Hindlimb muscle (tissue), 1 donor: ENCODE results near the gene GPI. TPM values are rescaled to one million over a fixed set of nuclear protein-coding genes. Genes with fewer than 3 reads are reported as not detected.

Source experiments
- DNase-seq: peaks from one replicate; pipeline ENCODE4 v3.0.0-alpha.2; 2013
- polyA plus RNA-seq: library from polyadenylated mRNA; unstranded; fragments of 120-200 nt; gene quantifications from one replicate; pipeline ENCODE4 v1.2.1, GENCODE V29; 2013; ENCODE audit not compliant: insufficient read length

The GPI gene
- polyA plus RNA-seq, 1 donor, result 201 TPM

DNA sequence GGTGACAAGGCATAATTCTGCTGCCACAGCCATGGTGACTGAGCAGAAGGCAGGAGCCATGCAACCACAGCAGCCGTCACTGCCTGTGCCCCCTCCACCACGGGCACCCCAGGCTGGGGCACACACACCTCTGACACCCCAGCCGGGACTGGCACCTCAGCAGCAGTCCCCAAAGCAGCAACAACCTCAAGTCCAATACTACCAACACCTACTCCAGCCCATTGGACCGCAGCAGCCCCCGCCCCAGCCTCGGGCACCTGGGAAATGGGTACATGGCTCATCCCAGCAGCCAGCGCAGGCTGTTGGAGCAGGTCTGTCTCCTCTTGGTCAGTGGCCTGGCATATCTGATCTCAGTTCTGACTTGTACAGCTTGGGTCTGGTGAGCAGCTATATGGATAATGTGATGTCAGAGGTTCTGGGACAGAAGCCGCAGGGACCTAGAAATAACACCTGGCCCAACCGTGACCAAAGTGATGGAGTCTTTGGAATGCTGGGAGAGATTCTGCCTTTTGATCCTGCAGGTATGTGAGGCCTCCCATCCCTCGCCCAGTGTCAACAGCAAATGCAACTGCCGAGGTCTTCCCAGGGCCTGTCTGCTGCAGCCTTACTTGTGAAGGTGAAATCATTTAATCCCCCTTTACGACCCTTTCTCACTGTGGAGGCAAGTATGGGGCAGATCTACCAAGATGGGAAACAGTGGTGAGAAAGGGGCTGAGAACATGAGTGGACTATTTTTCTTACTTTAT, 22.9 kb upstream of the GPI start:
- DNase-seq, result no peak

DNA sequence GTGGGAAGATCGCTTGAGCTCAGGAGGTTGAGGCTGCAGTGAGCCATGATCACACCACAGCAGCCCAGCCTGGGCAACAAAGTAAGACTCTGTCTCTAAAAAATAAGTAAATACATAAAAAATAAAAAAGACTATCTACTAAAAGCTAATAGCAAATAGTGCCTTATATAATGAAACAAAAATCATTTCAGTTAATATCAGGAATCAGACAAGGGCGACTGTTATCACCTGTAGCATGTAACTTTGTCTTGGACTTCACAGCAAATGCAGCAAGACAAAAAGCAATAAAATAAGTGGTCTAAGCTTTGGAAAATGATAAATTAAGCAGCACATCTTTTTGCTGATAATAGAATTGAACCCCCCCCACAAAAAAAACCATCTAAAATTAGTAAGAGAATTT, 21.2 kb upstream of the GPI start:
- DNase-seq, result no peak

DNA sequence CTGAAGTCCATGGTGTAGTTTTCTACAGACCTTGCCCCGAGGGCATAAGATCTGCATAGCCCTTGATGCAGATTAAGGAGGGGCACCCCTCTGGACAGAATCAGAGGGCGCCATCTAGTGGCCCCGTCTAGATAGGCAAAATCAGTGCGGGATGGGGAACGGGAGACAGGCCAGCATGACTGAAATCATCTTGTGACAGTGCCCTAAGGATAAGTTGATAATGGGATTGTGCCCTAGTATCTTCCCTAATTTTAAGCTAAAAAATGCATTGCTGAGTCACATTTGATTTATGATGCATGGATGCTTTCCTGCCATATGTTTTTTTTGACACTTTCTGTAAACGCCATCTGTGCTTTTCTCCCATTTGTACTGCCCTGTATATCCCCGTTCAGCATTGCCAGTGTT, 19.0 kb upstream of the GPI start:
- DNase-seq, result no peak

DNA sequence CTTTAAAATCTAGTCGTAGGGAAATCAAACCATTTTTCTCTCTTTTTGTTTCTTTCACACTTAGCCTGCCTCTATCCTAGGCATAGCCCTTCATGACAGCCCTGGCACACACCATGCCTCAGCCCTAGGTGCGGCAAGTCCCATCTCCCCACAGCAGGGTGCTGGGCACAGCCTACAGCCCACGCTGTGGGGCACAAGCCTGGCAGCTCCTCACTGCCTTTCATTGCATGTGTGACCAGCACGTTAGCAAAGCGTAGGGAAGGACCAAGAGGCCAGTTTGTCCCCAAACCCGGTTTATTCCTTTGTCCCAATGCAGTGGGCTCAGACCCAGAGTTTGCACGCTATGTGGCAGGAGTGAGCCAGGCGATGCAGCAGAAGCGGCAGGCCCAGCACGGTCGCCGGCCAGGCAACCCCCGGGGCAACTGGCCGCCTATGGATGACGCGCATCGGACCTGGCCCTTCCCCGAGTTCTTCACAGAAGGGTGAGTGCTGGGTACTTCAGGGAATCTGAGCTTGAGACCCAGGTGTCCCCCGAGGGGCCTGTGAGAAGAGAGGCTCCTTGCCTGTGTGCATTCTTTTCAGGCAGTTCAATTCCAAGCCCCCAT, 17.3 kb upstream of the GPI start:
- no peak for DNase-seq

DNA sequence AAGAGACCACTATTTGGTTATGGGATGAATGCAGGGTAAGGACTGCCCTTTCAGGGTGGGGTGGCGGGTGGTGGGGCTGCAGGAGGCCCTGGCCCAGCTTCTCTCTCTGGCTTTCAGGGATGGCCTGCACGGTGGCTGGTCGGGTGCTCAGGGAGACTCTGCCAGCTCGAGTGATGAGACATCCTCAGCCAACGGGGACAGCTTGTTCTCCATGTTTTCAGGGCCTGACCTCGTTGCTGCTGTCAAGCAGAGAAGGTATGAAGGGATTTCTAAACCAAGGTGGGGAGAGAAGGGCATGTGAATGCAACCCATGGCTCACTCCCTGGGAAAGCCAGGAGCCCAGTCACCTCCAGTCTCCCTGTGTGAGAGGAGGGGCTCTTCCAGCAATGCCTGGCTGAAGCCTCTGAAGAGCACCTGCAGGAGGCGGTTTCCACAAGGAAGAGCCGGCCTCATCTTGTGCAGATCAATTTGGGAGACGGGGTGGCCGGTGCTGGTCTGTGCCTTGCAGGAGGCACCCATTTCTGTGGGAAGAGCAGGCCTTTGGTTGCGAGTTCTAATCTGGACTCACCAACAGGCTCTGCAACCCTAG, 16.0 kb upstream of the GPI start:
- DNase-seq, result no peak

DNA sequence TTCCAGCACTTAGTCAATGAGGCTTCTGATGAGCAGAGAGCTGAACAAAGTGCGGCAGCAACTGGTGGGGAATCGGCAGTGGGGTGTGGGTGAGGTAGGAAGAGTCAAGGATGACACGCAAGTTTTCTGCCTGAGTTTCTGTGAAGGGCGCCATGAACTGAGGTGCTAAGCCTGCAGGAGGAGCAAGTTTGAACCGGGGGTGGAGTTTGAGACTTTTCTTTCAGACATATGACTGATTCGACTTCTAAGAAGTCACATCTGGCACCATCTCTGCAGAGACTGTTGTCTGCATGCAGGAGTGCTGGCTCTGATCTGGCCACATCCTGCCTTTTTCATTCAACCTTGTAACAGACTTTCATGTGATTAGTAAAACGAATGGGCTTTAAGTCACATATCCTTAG, 14.8 kb upstream of the GPI start:
- DNase-seq, result no peak

DNA sequence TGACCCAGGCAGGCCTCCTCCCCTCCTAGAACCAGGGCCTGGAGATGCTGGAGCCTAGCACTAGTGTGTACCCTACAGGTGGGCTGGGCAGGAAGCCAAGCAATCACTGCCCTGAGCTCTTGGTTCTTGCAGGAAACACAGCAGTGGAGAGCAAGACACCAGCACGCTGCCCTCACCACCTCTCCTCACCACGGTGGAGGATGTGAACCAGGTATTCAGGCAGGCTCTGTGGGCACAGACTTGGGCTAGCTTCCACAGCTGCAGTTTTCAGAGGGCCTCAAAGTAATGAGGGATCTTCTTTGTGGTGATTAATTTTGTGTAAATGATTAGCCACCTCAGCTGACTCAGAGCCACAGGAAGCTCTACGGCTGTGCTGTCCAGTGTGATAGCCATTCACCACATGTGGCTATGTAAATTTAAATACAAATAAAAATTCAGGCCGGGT, 13.6 kb upstream of the GPI start:
- no peak for DNase-seq

DNA sequence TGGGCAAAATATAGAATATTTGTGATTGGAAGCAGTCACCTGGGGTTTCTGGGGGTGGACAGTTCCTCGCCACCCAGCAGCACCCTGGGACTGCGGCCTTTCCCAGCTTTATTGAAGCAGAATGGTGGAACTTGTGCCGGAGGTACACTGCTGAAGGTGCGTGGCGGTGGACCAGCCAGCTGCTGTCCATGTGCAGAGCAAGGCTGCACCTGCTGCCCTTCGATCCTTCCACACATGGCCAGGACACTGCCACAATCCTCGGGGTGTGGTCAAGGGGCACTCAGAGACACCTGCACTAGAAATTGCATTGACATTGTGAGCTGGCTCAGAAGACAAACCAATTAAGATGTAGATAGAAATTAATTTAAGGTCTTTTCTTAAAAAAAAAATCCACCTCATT, 11.4 kb upstream of the GPI start:
- no peak for DNase-seq

DNA sequence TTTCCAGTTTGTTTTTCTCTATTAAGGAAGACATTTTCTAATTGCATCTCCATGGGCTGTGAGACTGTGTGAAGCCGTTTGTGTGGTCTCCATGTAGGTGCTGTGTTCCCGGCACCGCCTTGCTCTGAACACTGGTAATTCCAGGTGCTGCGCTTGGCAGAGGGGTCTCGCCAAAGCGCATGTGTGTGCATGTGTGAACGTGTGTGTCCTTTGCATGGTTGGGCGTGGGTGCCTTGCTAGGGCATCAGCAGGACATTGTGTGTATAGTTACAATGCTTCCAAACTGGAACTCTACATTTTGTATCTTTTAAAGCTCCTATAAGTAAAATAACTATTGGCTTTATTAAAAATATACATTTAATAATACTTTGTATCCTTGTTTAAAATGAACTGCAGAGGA, 9.8 kb upstream of the GPI start:
- DNase-seq, result no peak

DNA sequence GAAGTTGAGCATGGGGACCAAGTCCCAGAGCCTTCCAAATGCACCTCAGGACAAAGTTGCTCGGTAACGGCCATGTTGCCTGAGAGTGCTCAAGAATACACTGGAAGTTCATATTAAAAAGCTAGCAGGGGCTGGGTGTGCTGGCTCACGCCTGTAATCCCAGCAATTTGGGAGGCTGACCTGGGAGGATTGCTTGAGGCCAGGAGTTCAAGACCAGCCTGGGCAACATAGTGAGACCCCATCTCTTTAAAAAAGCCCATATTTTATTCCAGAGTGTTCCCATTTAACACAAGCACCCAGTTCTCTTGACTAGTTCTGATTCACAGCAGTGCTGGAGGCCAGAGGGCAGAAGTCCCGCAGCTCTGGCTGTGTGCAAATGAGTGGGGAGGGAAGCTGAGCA, 8.1 kb upstream of the GPI start:
- DNase-seq, result no peak

DNA sequence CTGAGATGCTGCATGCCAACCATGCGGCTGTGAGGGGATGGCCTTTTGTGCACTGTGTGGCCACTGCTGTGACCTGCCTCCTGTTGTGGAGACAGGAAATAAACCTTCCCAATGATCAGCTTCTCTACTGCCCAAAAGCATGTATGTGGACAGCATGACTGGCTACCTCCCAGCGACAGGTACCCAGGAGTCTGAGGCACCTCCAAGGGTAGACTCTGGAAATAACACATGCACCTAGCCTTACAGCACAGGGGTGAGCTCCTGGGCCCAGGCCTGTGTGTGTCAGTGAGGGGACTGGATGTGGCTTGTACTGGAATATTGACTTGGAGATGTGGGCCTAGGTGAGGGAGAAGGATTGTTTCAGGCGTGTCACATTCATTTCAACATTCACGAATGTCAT, 7.6 kb upstream of the GPI start:
- DNase-seq, result no peak

DNA sequence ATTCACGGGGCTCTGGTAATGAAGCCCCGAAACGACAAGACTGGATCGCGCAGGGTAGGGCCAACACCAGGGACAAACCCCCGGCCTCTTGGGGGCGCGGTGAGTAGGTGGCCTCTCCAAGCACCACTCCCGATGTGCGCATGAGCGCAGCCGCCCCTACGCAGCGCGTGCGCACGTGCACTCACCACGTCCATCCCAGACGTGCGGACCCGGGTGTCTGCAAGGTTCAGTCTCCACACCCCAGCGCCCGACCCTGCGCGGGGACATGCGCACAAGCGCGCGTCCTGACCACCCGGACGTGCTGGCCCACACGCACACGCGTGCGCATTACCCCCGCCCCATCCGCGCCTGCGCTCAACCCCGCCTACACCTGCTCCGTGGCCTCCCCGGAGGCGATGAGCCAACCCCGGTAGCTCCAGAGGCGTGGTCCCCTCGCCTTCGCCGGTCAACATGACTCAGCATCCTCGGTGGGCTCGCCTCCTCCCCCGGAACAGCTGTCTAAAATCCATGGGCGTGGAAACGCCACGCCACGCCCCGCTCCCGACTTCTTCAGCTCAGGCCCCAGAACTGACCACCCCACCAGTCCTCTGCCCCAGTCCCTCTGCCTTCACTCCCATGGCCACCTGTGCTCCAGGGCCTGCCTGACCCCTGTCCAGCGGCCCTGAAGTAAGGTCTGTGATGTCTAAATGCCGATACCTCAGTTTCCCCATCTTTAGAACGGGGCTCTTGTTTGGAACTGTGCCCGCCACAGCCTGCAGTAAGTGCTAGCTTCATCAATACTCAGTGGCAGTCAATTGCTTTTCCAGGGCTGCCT, 5.6 kb upstream of the GPI start:
- DNase-seq, result peak; percentile 98

DNA sequence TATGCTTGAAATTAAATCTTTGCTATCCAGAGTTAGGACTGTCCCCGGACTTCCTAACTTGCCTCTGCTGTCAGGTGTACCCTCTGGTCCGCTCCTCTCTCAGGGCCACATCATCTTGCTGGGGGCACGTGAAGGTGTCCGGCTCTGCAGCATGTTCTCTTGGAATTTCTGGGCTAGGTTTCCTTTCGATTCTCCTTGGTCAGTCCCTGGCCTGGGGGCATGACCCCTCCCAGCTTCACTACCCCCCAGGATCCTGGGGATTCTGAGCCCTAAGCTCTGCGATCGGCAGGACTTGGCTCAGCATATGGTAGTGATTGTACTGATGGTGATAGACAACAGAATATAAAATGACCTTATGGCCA, 5.1 kb upstream of the GPI start:
- no peak for DNase-seq

DNA sequence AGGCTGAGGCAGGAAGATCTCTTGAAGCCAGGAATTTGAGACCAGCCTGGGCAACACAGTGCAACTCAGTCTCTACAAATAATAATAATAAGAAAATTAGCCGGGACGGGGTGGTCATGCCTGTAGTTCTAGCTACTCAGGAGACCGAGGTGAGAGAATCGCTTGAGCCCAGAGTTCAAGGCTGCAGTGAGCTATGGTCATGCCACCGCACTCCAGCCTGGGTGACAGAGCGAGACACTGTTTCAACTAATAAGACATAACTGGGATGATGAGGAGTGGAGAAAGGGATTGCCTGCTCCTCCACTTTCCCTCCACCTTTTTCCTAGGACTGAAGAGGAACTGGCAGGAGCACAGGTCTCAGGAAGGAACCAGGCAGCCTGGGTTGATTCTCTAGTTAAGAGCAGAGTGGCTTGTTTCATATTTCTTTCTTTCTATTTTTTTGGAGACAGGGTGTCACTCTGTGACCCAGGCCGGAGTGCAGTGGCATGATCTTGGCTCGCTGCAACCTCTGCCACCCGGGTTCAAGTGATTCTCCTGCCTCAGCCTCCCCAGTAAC, 4.6 kb upstream of the GPI start:
- DNase-seq, result no peak

DNA sequence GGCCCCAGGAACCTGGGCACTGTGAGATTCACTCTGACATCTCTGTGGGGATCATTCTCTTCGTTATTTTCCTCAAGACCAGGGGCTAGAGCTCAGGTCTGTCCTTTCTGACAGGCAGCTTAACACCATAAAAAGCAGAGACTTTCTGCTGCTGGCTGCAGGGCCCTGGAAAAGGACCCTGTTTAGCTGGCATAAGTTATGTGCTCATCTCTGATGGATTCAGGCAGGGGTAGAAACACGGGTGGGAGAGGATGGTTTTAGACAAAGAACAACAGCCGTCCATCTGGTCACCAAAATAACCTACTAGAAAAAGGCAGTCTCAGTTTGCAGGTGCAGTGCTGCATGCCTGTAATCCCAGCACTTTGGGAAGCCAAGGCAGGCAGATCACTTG, 2.3 kb upstream of the GPI start:
- no peak for DNase-seq

DNA sequence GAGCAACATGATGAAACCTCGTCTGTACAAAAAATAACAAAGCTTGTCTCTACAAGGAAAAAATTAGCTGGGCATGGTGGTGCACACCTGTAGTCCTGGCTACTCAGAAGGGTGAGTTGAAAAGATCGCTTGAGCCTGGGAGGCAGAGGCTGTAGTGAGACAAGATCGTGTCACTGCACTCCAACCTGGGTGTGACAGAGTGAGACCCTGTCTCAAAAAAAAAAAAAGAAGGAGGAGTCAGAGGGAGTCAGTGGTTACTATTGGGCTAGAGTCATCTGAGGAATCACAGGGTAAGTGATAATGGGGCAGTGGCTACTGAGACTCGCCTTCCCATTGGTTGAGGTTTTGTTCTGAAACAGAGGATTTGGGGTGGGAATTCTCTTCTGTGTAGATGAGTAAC, 1.9 kb upstream of the GPI start:
- no peak for DNase-seq

DNA sequence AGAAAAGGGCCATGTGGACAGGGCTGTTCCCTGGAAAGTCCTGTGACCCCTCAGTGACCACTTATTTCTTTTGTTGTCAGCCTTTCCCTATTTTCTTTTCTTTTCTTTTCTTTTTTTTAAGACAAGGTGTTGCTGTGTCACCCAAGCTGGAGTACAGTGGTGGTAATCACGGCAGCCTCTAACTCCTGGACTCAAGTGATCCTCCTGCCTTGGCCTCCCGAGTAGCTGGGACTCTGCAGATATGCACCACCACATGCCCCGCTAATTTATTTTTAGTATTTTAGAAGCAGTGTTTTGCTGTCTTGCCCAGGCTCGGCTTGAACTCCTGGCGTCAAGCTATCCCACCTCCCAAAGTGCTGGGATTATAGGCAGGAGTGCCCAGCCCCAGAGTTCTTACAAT, 1.1 kb upstream of the GPI start:
- DNase-seq, result no peak

DNA sequence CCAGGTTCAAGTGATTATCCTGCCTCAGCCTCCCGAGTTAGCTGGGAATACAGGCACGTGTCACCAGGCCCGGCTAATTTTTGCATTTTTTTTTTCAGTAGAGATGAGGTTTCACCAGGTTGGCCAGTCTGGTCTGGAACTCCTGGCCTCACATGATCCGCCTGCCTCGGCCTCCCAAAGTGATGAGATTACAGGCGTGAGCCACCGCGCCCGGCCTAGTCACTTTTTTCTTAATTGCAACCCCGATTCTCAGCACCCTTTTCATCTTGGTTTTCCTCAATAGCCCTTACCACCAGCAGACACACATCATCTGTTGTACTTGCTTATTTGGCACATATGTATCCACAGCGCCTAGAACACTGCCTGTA, 550 bp upstream of the GPI start:
- no peak for DNase-seq

DNA sequence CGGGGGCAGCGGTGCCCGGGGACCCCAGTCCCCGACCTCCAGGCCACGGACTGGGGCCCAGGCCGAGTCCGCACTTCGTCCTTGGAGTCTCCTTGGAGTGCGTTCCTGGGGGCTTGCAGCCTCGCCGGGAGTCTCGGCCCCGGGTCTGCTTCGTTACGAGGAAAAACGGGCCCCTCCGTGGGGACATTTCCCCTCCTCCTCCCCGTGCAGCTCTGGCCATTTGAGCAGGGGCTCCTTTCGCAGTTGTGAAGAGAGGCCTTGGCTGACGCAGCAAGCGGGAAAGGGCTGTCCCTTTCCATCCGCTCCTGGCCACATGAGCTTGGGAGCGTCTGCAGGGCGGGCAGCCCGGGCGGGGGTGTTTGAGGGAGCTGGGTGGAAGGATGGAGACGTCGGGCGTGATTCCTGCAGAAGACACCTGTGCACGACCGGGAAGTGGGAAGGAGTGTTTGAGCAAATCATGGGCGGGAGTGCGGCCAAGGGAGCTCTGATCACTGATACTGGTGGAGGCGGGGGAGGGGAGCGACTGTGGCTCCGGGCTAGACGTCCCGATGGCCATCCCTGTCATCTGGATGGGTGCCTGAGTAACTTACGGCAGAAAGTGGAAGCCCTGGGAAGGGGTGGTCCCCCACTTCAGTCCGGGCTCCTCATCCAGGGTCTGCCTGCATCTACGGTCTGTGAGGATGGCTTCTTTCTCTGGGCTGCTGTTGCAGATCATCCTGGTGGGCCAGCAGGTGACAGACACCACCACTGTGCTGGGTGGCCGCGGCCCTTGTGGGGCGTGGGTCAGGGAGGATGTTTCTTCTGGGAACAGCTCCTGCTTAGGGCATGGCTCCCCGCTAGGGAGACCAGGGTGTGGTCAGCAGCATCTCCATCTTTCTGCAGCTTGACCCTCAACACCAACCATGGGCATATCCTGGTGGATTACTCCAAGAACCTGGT, 736 bp downstream of the GPI start:
- peak; percentile 44 for DNase-seq

DNA sequence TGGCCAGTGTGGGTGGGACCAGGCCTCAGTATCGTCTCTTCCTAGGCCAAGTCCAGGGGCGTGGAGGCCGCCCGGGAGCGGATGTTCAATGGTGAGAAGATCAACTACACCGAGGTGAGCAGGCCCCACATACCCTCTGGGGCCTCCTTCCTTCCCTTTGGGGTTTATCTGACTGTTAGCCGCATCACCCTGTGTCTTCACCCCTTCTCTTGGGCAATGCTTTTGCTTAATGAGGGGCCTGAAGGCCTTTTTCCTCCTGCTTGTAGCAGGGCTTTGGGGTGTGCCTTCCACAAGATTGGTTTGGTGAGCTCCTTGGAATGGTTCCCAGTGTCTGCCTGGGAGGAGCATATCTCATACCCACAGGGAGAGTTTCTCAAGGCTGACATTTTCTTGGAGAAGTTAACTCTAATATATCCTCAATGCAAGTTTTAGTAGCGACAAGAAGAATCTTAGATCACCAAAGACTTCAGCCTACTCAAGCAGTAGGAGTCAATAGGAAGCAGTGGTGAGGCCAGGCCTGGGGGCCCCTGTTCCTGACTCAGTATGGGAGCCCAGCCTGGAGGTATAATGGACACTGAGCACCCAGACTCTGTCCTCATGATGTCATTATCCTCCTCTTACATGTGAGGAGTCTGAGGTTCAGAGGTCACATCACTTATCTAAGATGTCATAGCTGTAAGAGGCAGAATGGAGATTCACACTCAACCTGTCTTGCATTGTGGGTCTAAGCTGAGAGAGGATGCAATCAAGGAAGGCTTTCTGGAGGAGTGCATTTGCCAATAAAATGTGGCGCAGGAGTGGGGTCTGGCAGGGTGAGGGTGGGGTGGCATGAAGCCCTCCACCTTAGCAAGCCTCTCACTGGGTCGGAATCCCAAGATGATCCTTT, 2.0 kb downstream of the GPI start:
- no peak for DNase-seq

DNA sequence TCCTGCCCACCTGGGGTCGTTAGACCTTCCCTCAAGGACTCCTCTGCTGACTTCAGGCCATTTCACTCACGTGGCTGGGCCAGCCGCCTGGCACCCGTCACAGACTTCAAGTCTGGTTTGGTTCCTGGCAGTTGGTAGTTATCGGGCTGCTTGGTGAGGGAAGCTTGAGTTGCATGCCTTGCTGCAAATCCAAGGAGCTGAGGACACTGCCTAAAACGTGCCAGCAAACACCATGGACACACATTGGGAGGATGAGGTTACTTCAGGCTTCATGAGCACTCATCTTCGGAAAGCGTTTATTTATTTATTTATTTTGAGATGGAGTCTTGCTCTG, 2.6 kb downstream of the GPI start:
- DNase-seq, result no peak
